ENCODE results near the gene ANK2.

- TF ChIP-seq CTCF (IDR thresholded peaks at IDR 0.05; ENCODE audit: low read depth, low read length) (no peak), POLR2A (IDR thresholded peaks at IDR 0.05; ENCODE audit: extremely low read depth, insufficient read length) (no peak), MAX (IDR thresholded peaks at IDR 0.05; ENCODE audit: low read depth, low read length) (no peak), MYC (IDR thresholded peaks at IDR 0.05; ENCODE audit: low read depth, low read length) (no peak)
Measured at GRCh38 chr4:113272523-113272922, 223.1 kb downstream of the ANK2 start.
